ENCODE results near the gene SMPD1.

Gene SMPD1

GRCh38 chr11:6437993-6438392 is 47.7 kb downstream of the SMPD1 start:
- Histone ChIP-seq H2AFZ (ENCODE audit: low read depth, low read length) (peak overlapping the region; percentile 44; the same call in 1 of the 2 replicates), H3K4me2 (ENCODE audit: low read length) (no peak overlapping the region), H3K4me1 (ENCODE audit: low read length) (peaks cover 9% of the 10 kb centered on the region)

GRCh38 chr11:6438979-6439571 is 48.8 kb downstream of the SMPD1 start:
- Histone ChIP-seq H3K27ac (ENCODE audit: low read length) (no peak overlapping the region), H3K27me3 (ENCODE audit: low read depth, low read length) (no peaks in the 10 kb centered on the region), H3K4me3 (ENCODE audit: low read length) (no peak overlapping the region), H3K79me2 (ENCODE audit: low read length) (no peaks in the 10 kb centered on the region), H3K9me3 (ENCODE audit: insufficient read depth, low read length) (no peaks in the 10 kb centered on the region), H3K4me2 (ENCODE audit: low read length) (no peak overlapping the region), H4K20me1 (ENCODE audit: insufficient read depth, low read length) (no peaks in the 10 kb centered on the region), H3K36me3 (replicated peaks; ENCODE audit: low read depth, low read length) (no peaks in the 10 kb centered on the region), H2AFZ (ENCODE audit: low read depth, low read length) (no peak overlapping the region), H3K4me1 (ENCODE audit: low read length) (peaks cover 9% of the 10 kb centered on the region), H3K9ac (ENCODE audit: low read length) (no peak overlapping the region)
- TF ChIP-seq CTCF (IDR thresholded peaks at IDR 0.05; ENCODE audit: low read depth, low read length) = peak; percentile 42
- TF ChIP-seq EZH2phosphoT487 (IDR thresholded peaks at IDR 0.05; ENCODE audit: low read depth) = no peak

More at GRCh38 chr11:6437993-6438392, 47.7 kb downstream of the SMPD1 start:
- Histone ChIP-seq H3K27ac (ENCODE audit: low read length) (no peak overlapping the region), H4K20me1 (ENCODE audit: insufficient read depth, low read length) (no peaks in the 10 kb centered on the region), H3K79me2 (ENCODE audit: low read length) (no peaks in the 10 kb centered on the region), H3K9ac (ENCODE audit: low read length) (no peak overlapping the region), H3K9me3 (ENCODE audit: insufficient read depth, low read length) (no peaks in the 10 kb centered on the region), H3K36me3 (replicated peaks; ENCODE audit: low read depth, low read length) (no peaks in the 10 kb centered on the region), H3K27me3 (ENCODE audit: low read depth, low read length) (no peaks in the 10 kb centered on the region), H3K4me3 (ENCODE audit: low read length) (no peak overlapping the region)
- no peak for TF ChIP-seq EZH2phosphoT487 (IDR thresholded peaks at IDR 0.05; ENCODE audit: low read depth)
- TF ChIP-seq CTCF (IDR thresholded peaks at IDR 0.05; ENCODE audit: low read depth, low read length) = no peak

- Histone ChIP-seq H3K9me3 (ENCODE audit: insufficient read depth, low read length) (no peaks in the 10 kb centered on the region), H4K20me1 (ENCODE audit: insufficient read depth, low read length) (no peaks in the 10 kb centered on the region), H3K4me2 (ENCODE audit: low read length) (no peak within 1 kb of the TSS), H3K79me2 (ENCODE audit: low read length) (no peaks in the 10 kb centered on the region), H3K4me1 (ENCODE audit: low read length) (peaks cover 9% of the 10 kb centered on the region), H3K27ac (ENCODE audit: low read length) (no peak within 1 kb of the TSS), H3K4me3 (ENCODE audit: low read length) (no peak within 1 kb of the TSS), H3K9ac (ENCODE audit: low read length) (no peak within 1 kb of the TSS), H3K36me3 (replicated peaks; ENCODE audit: low read depth, low read length) (no peaks in the 10 kb centered on the region), H3K27me3 (ENCODE audit: low read depth, low read length) (no peaks in the 10 kb centered on the region), H2AFZ (ENCODE audit: low read depth, low read length) (no peak within 1 kb of the TSS)
- TF ChIP-seq EZH2phosphoT487 (IDR thresholded peaks at IDR 0.05; ENCODE audit: low read depth) (no peak), CTCF (IDR thresholded peaks at IDR 0.05; ENCODE audit: low read depth, low read length) (no peak)
Measured at GRCh38 chr11:6440906-6441358, 50.7 kb downstream of the SMPD1 start, which contains the start of gene HPX. Gene HPX (minus strand): TSS chr11:6440987. CDS start chr11:6440963, 24 bp downstream.

GRCh38 chr11:6442441-6442840 is 52.2 kb downstream of the SMPD1 start:
- Histone ChIP-seq H3K27ac (ENCODE audit: low read length) (no peak overlapping the region), H3K4me1 (ENCODE audit: low read length) (peaks cover 9% of the 10 kb centered on the region), H3K9ac (ENCODE audit: low read length) (no peak overlapping the region), H4K20me1 (ENCODE audit: insufficient read depth, low read length) (no peaks in the 10 kb centered on the region), H3K36me3 (replicated peaks; ENCODE audit: low read depth, low read length) (no peaks in the 10 kb centered on the region), H3K4me3 (ENCODE audit: low read length) (no peak overlapping the region), H3K4me2 (ENCODE audit: low read length) (no peak overlapping the region), H3K79me2 (ENCODE audit: low read length) (no peaks in the 10 kb centered on the region), H3K9me3 (ENCODE audit: insufficient read depth, low read length) (no peaks in the 10 kb centered on the region), H3K27me3 (ENCODE audit: low read depth, low read length) (no peaks in the 10 kb centered on the region), H2AFZ (ENCODE audit: low read depth, low read length) (no peak overlapping the region)
- TF ChIP-seq EZH2phosphoT487 (IDR thresholded peaks at IDR 0.05; ENCODE audit: low read depth) = no peak
- TF ChIP-seq CTCF (IDR thresholded peaks at IDR 0.05; ENCODE audit: low read depth, low read length) = no peak

All from OCI-LY3 (cell line).